Right lobe of liver (tissue), 6 donors: ENCODE data around the gene SLC25A52. TPM values are rescaled to one million over a fixed set of nuclear protein-coding genes. Genes with fewer than 3 reads are reported as not detected.
"Not testable (repeated sequence)": the region's sequence is repeated elsewhere in the genome, so short reads cannot be mapped to it uniquely, and the experiment has no call there.

ENCODE experiments used
- ATAC-seq, 4 donors: fragments of 200-7000 bp; cut with Tn5 transposase; one replicate each; pipeline ENCODE4 v1.9.1; 2020; ENCODE audit warnings: mild to moderate bottlenecking in 4 of 4, moderate library complexity in 4 of 4
- DNase-seq, 3 donors: peaks; one replicate each; pipeline ENCODE4 v3.0.0-alpha.2; 2020
- H3K27ac ChIP-seq, 3 donors: fragments of 200-600 bp; one replicate each; pipeline ENCODE4 v1.8.0; 2022
- H3K27me3 ChIP-seq, 2 donors: fragments of 200-600 bp; one replicate each; pipeline ENCODE4 v1.8.0; 2022
- H3K36me3 ChIP-seq, 4 donors: fragments of 200-600 bp; sonication (generic) in 1 of 4; one replicate each; pipeline versions ENCODE4 v1.5.1 to v1.8.0; 2017 to 2022; ENCODE audit warnings: control low read depth in 1 of 4
- H3K4me1 ChIP-seq, 4 donors: fragments of 200-600 bp; sonication (generic) in 1 of 4; one replicate each; pipeline versions ENCODE4 v1.5.1 to v1.8.0; 2017 to 2022; ENCODE audit warnings: control low read depth in 1 of 4
- H3K4me3 ChIP-seq, 3 donors: fragments of 200-600 bp; one replicate each; pipeline ENCODE4 v1.8.0; 2022
- H3K9me3 ChIP-seq, 4 donors: fragments of 200-600 bp; sonication (generic) in 1 of 4; one replicate each; pipeline versions ENCODE4 v1.5.1 to v1.8.0; 2017 to 2022; ENCODE audit warnings: control low read depth in 1 of 4
- POLR2A ChIP-seq: fragments of 450-650 bp; IDR thresholded peaks from one replicate; pipeline ENCODE4 v1.6.1; 2017; ENCODE audit warnings: antibody characterized with exemption, mild to moderate bottlenecking
- WGBS: methylation state at CpG from one replicate; pipeline ENCODE4 v1.1.6; 2018; ENCODE audit warnings: low coverage, low lambda C conversion rate; ENCODE audit not compliant: insufficient coverage; ENCODE audit errors: missing lambda C conversion rate; 5-methylcytosine and 5-hydroxymethylcytosine counted together
- intact Hi-C, 2 donors: fragments of 100-400 bp; cut with DNase I; formaldehyde crosslinking; loops; one replicate each; pipeline versions ENCODE4 v1.11.2 to v1.14.1; 2022
- long read RNA-seq: library from polyadenylated mRNA; unstranded; transcript quantifications from one replicate; pipeline ENCODE4 v2.0.0, GENCODE V29; 2019
- total RNA-seq, 6 experiments: library from RNA; depleted of rRNA in 2 of 6; stranded (reverse); fragments of >200 nt in 2 of 6; fragmentation: NEBNext Ultra II Directional in 3 of 6; extraction: Animal tissue kit (Norgen Biotek cat#: 25700) in 3 of 6; gene quantifications; one replicate each; pipeline versions ENCODE4 v1.1.0 to v1.2.4, GENCODE V29; 2016 to 2023
- TF ChIP-seq, protein P1 (sequence below), 4 donors: fragments of 200-600 bp in 3 of 4; fragments of 450-650 bp in 1 of 4; IDR thresholded peaks; one replicate each; pipeline versions ENCODE4 v1.5.1 to v1.8.0; 2016 to 2022; ENCODE audit warnings: antibody characterized with exemption in 4 of 4, mild to moderate bottlenecking in 2 of 4
- donor health status: DM: no; HTN: yes; CAD: no.
- donor health status: DM: no; HTN: no; CAD: no.
- donor health status: DM: no; HTN: no; CAD: no.
- donor health status: DM: no; HTN: yes; CAD: no.
- donor health status: DM: no; HTN: yes; CAD: no.

Gene SLC25A52, protein sequence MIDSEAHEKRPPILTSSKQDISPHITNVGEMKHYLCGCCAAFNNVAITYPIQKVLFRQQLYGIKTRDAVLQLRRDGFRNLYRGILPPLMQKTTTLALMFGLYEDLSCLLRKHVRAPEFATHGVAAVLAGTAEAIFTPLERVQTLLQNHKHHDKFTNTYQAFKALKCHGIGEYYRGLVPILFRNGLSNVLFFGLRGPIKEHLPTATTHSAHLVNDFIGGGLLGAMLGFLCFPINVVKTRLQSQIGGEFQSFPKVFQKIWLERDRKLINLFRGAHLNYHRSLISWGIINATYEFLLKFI
- total RNA-seq, result not detected
- long read RNA-seq, result 0 reads

DNA sequence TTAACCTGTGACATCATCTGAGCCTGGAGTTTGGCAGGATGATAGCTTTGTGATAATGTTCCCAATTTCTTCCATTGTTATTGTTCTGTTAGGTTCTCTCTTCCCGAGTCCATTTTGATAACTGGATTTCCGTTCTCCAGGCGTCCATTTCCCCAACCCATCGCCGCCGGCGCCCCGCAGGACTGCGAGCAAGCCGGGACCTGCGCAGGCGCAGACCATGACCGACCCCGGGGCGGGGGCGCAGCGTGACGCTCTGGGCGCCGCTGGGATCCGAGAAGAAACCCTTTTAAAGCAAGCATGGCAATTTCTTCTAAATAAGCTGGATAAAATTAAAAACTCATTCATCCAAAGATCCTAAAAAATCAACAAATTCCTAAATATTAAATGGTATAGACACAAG lies at the start of gene SLC25A52:
Gene SLC25A52 (minus strand): TSS at position 186 of the 400 bp plus-strand sequence. CDS start 219 bp downstream, outside the sequence.
- intact Hi-C loops, result no loop called here
- TF ChIP-seq POLR2A, result no peak
- TF ChIP-seq, protein P1, sequence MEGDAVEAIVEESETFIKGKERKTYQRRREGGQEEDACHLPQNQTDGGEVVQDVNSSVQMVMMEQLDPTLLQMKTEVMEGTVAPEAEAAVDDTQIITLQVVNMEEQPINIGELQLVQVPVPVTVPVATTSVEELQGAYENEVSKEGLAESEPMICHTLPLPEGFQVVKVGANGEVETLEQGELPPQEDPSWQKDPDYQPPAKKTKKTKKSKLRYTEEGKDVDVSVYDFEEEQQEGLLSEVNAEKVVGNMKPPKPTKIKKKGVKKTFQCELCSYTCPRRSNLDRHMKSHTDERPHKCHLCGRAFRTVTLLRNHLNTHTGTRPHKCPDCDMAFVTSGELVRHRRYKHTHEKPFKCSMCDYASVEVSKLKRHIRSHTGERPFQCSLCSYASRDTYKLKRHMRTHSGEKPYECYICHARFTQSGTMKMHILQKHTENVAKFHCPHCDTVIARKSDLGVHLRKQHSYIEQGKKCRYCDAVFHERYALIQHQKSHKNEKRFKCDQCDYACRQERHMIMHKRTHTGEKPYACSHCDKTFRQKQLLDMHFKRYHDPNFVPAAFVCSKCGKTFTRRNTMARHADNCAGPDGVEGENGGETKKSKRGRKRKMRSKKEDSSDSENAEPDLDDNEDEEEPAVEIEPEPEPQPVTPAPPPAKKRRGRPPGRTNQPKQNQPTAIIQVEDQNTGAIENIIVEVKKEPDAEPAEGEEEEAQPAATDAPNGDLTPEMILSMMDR (IDR thresholded peaks at IDR 0.05), result no peak
- Histone ChIP-seq H3K27ac (no peak within 1 kb of the TSS), H3K4me1 (no peaks in the 10 kb centered on the region), H3K4me3 (no peak within 1 kb of the TSS), H3K9me3 (no peaks in the 10 kb centered on the region), H3K36me3 (no peaks in the 10 kb centered on the region), H3K27me3 (no peaks in the 10 kb centered on the region)
- no peak for ATAC-seq
- WGBS, result 79% methylated on average over 21 of the region's 21 CpGs
- no peak for DNase-seq

DNA sequence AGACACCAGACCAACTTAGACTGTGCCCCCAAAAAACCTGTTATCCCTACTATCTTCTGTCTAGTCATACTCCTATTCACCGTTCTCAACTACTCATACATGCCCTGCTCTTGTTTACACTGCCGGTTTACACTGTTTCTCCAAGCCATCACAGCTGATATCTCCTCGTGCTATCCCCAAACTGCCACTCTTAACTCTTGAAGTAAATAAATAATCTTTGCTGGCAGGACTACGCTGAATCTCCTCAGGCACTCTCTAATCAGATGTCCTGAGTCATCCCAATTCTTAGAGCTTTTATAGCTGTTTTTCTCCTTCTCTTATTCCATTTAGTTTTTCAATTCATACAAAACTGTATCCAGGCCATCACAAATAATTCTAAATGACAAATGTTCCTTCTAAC lies 48.4 kb upstream of the SLC25A52 start:
- not testable (repeated sequence) for H3K4me1 ChIP-seq, H3K36me3 ChIP-seq, H3K9me3 ChIP-seq, ATAC-seq, H3K4me3 ChIP-seq, H3K27ac ChIP-seq, DNase-seq, H3K27me3 ChIP-seq
- 69% methylated on average over 4 of the region's 4 CpGs for WGBS
- intact Hi-C loops, result loop anchor here in 1 of 2 donors (10.0 kb wide), 1 partner anchor 64 kb away; no protein-coding TSS in a partner anchor

DNA sequence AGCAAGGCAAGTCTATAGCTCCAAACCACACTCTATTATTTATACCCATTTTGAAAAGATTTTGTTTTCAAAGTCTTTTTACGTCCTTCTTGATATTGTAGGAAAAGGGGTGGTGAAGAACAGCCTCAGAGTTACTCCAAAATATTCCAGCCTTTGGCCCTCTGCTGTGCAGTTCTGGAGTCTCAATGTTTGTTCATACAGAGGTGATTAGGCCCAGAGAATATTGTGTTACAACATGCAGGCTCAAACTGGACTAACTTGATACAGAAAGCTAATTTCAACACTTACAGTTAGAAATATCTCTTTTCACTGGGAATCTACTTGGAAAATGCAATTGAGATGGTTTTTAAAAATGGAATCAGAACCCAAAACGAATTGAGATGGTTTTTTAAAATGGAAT lies 40.4 kb upstream of the SLC25A52 start:
- WGBS, result 31% methylated on average over 2 of the region's 2 CpGs
- Histone ChIP-seq H3K27me3 (no peaks in the 10 kb centered on the region), H3K36me3 (no peaks in the 10 kb centered on the region), H3K4me1 (peaks cover 0 to 24% (median 5%) of the 10 kb centered on the region in 4 donors), H3K9me3 (no peaks in the 10 kb centered on the region), H3K4me3 (no peak overlapping the region), H3K27ac (peak overlapping the region in 2 of 3 donors; percentile 45 to 56)
- no peak for TF ChIP-seq POLR2A
- TF ChIP-seq, protein P1 (IDR thresholded peaks at IDR 0.05), result peak in 1 of 4 donors; percentile 13
- DNase-seq, result no peak
- intact Hi-C loops, result loop anchor here in 1 of 2 donors (10.0 kb wide), 1 partner anchor 56 kb away; no protein-coding TSS in a partner anchor
- ATAC-seq, result peak; percentile 93 to 96 (median 94)

DNA sequence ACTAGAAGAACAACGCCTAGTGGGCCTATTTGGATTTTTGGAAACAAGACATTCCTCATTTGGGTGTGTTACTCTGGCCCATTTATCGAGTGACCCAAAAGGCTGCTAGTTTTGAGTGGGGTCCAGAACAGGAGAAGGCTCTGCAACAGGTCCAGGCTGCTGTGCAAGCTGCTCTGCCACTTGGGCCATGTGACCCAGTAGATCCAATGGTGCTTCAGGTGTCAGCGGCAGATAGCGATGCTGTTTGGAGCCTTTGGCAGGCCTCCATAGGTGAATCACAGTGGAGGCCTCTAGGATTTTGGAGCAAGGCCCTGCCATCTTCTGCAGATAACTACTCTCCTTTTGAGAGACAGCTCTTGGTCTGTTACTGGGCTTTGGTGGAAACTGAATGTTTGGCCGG lies 38.6 kb upstream of the SLC25A52 start:
- H3K27ac ChIP-seq, result peak overlapping the region in 1 of 3 donors; percentile 66
- peaks cover 0 to 24% (median 5%) of the 10 kb centered on the region in 4 donors for H3K4me1 ChIP-seq
- ATAC-seq, H3K36me3 ChIP-seq, H3K4me3 ChIP-seq, H3K9me3 ChIP-seq, intact Hi-C loops, H3K27me3 ChIP-seq, DNase-seq: not testable (repeated sequence)
- WGBS, result no CpG with 5 or more reads among the region's 5 CpGs

DNA sequence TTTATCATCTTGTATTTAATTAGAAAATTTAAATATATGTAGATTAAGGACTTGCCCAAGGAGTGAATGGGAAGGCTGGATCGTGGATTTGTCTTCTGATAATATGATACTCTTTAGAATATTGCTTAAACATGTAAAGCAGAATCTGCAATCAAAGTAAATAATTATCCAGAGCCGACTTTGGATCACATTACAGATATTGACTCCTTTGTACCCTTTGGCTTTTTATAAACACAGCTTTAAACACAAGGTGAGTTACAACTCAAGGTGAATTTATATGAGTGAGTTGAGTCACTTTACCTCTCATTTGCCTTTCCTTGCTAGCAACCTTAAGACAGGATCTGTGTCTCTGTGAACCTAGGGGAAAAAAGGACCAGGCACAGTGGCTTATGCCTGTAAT lies 37.7 kb upstream of the SLC25A52 start:
- H3K27me3 ChIP-seq, result no peaks in the 10 kb centered on the region
- H3K9me3 ChIP-seq, result no peaks in the 10 kb centered on the region
- WGBS, result 28% methylated on average over 2 of the region's 2 CpGs
- H3K36me3 ChIP-seq, result no peaks in the 10 kb centered on the region
- peaks cover 0 to 24% (median 5%) of the 10 kb centered on the region in 4 donors for H3K4me1 ChIP-seq
- DNase-seq, result no peak
- H3K4me3 ChIP-seq, result no peak overlapping the region
- no peak for TF ChIP-seq POLR2A
- TF ChIP-seq, protein P1 (IDR thresholded peaks at IDR 0.05), result no peak
- intact Hi-C loops, result no loop called here
- peak; percentile 65 to 79 (median 76) for ATAC-seq
- H3K27ac ChIP-seq, result peak overlapping the region in 2 of 3 donors; percentile 35 to 66
